ENCODE results near the gene PTRH1.

The PTRH1 gene

GRCh38 chr9:127755061-127756060 lies 39.9 kb upstream of the PTRH1 start:
- Histone ChIP-seq H3K14ac (ENCODE audit: low read length in 2 of 2) (no peak overlapping the region), H3K4me1 (ENCODE audit: control insufficient read depth, insufficient read depth, low read depth, low read length) (peaks cover 6% of the 10 kb centered on the region), H2AK5ac (ENCODE audit: low read length, severe bottlenecking) (no peak overlapping the region), H3K36me3 (ENCODE audit: control insufficient read depth in 1 of 2, insufficient read depth in 2 of 2, low read depth in 1 of 2, low read length in 2 of 2) (no peaks in the 10 kb centered on the region), H3K9me3 (ENCODE audit: control insufficient read depth, low read length) (no peaks in the 10 kb centered on the region), H3K4me3 (ENCODE audit: insufficient read depth in 1 of 2, low read depth in 1 of 2, low read length in 2 of 2) (no peak overlapping the region), H4K8ac (ENCODE audit: low read length) (no peak overlapping the region), H3K9ac (ENCODE audit: low read length) (no peak overlapping the region), H2BK120ac (ENCODE audit: low read depth, low read length) (no peak overlapping the region), H3K27me3 (ENCODE audit: control insufficient read depth in 1 of 2, insufficient read depth in 1 of 2, low read length in 2 of 2) (peaks cover 46 to 57% of the 10 kb centered on the region in 2 experiments), H2BK15ac (ENCODE audit: low read depth, poor library complexity, severe bottlenecking) (no peak overlapping the region), H3K27ac (ENCODE audit: low read length, poor library complexity, severe bottlenecking) (no peak overlapping the region), H3K4ac (ENCODE audit: low read depth in 1 of 2, low read length in 2 of 2) (no peak overlapping the region), H3K79me1 (replicated peaks; ENCODE audit: low read length, poor library complexity, severe bottlenecking) (no peaks in the 10 kb centered on the region), H3K18ac (ENCODE audit: low read depth in 1 of 2, low read length in 2 of 2) (no peak overlapping the region), H2AFZ (ENCODE audit: low read depth, low read length) (no peak overlapping the region), H3K4me2 (ENCODE audit: low read length, poor library complexity, severe bottlenecking) (no peak overlapping the region), H2BK5ac (ENCODE audit: low read depth, low read length, poor library complexity, severe bottlenecking) (no peak overlapping the region), H4K91ac (ENCODE audit: low read length) (no peak overlapping the region), H2BK12ac (ENCODE audit: low read length in 2 of 2) (no peak overlapping the region), H3K23ac (ENCODE audit: low read length in 2 of 2) (no peak overlapping the region)
- no peak for DNase-seq
- WGBS, result 16% methylated on average over 30 of the region's 61 CpGs

GRCh38 chr9:127754099-127755060 lies 38.9 kb upstream of the PTRH1 start:
- H3K18ac ChIP-seq (ENCODE audit: low read depth in 1 of 2, low read length in 2 of 2), result no peak overlapping the region
- H3K9ac ChIP-seq (ENCODE audit: low read length), result no peak overlapping the region
- no peak overlapping the region for H4K8ac ChIP-seq (ENCODE audit: low read length)
- H2AFZ ChIP-seq (ENCODE audit: low read depth, low read length), result no peak overlapping the region
- no peaks in the 10 kb centered on the region for H3K79me1 ChIP-seq (replicated peaks; ENCODE audit: low read length, poor library complexity, severe bottlenecking)
- no peak overlapping the region for H3K4ac ChIP-seq (ENCODE audit: low read depth in 1 of 2, low read length in 2 of 2)
- no peak overlapping the region for H2BK5ac ChIP-seq (ENCODE audit: low read depth, low read length, poor library complexity, severe bottlenecking)
- 11% methylated on average over 70 of the region's 86 CpGs for WGBS
- no peak overlapping the region for H2BK120ac ChIP-seq (ENCODE audit: low read depth, low read length)
- H3K23ac ChIP-seq (ENCODE audit: low read length in 2 of 2), result no peak overlapping the region
- H3K27me3 ChIP-seq (ENCODE audit: control insufficient read depth in 1 of 2, insufficient read depth in 1 of 2, low read length in 2 of 2), result peaks cover 46 to 57% of the 10 kb centered on the region in 2 experiments
- peaks cover 6% of the 10 kb centered on the region for H3K4me1 ChIP-seq (ENCODE audit: control insufficient read depth, insufficient read depth, low read depth, low read length)
- H2BK12ac ChIP-seq (ENCODE audit: low read length in 2 of 2), result no peak overlapping the region
- no peak overlapping the region for H2BK15ac ChIP-seq (ENCODE audit: low read depth, poor library complexity, severe bottlenecking)
- no peak overlapping the region for H3K27ac ChIP-seq (ENCODE audit: low read length, poor library complexity, severe bottlenecking)
- no peak overlapping the region for H4K91ac ChIP-seq (ENCODE audit: low read length)
- no peak for DNase-seq
- H3K9me3 ChIP-seq (ENCODE audit: control insufficient read depth, low read length), result no peaks in the 10 kb centered on the region
- H2AK5ac ChIP-seq (ENCODE audit: low read length, severe bottlenecking), result no peak overlapping the region
- H3K36me3 ChIP-seq (ENCODE audit: control insufficient read depth in 1 of 2, insufficient read depth in 2 of 2, low read depth in 1 of 2, low read length in 2 of 2), result peaks cover 0 to under 1% of the 10 kb centered on the region in 2 experiments
- H3K4me3 ChIP-seq (ENCODE audit: insufficient read depth in 1 of 2, low read depth in 1 of 2, low read length in 2 of 2), result no peak overlapping the region
- no peak overlapping the region for H3K14ac ChIP-seq (ENCODE audit: low read length in 2 of 2)
- H3K4me2 ChIP-seq (ENCODE audit: low read length, poor library complexity, severe bottlenecking), result no peak overlapping the region

GRCh38 chr9:127753622-127754021 lies 38.2 kb upstream of the PTRH1 start:
- no peak overlapping the region for H2BK120ac ChIP-seq (ENCODE audit: low read depth, low read length)
- H3K9me3 ChIP-seq (ENCODE audit: control insufficient read depth, low read length), result no peaks in the 10 kb centered on the region
- no peak overlapping the region for H3K4me2 ChIP-seq (ENCODE audit: low read length, poor library complexity, severe bottlenecking)
- peaks cover 46 to 54% of the 10 kb centered on the region in 2 experiments for H3K27me3 ChIP-seq (ENCODE audit: control insufficient read depth in 1 of 2, insufficient read depth in 1 of 2, low read length in 2 of 2)
- H3K4me1 ChIP-seq (ENCODE audit: control insufficient read depth, insufficient read depth, low read depth, low read length), result peaks cover 6% of the 10 kb centered on the region
- no peaks in the 10 kb centered on the region for H3K79me1 ChIP-seq (replicated peaks; ENCODE audit: low read length, poor library complexity, severe bottlenecking)
- H2BK5ac ChIP-seq (ENCODE audit: low read depth, low read length, poor library complexity, severe bottlenecking), result no peak overlapping the region
- WGBS, result 78% methylated on average over 7 of the region's 8 CpGs
- H3K23ac ChIP-seq (ENCODE audit: low read length in 2 of 2), result no peak overlapping the region
- H2BK12ac ChIP-seq (ENCODE audit: low read length in 2 of 2), result no peak overlapping the region
- no peak overlapping the region for H3K14ac ChIP-seq (ENCODE audit: low read length in 2 of 2)
- H4K8ac ChIP-seq (ENCODE audit: low read length), result no peak overlapping the region
- H2AFZ ChIP-seq (ENCODE audit: low read depth, low read length), result no peak overlapping the region
- no peak overlapping the region for H3K9ac ChIP-seq (ENCODE audit: low read length)
- H3K27ac ChIP-seq (ENCODE audit: low read length, poor library complexity, severe bottlenecking), result no peak overlapping the region
- H2AK5ac ChIP-seq (ENCODE audit: low read length, severe bottlenecking), result no peak overlapping the region
- no peak overlapping the region for H4K91ac ChIP-seq (ENCODE audit: low read length)
- no peak overlapping the region for H2BK15ac ChIP-seq (ENCODE audit: low read depth, poor library complexity, severe bottlenecking)
- no peak overlapping the region for H3K4me3 ChIP-seq (ENCODE audit: insufficient read depth in 1 of 2, low read depth in 1 of 2, low read length in 2 of 2)
- no peak for DNase-seq
- H3K36me3 ChIP-seq (ENCODE audit: control insufficient read depth in 1 of 2, insufficient read depth in 2 of 2, low read depth in 1 of 2, low read length in 2 of 2), result peaks cover 0 to 3% of the 10 kb centered on the region in 2 experiments
- no peak overlapping the region for H3K18ac ChIP-seq (ENCODE audit: low read depth in 1 of 2, low read length in 2 of 2)
- H3K4ac ChIP-seq (ENCODE audit: low read depth in 1 of 2, low read length in 2 of 2), result no peak overlapping the region

- H3K4me2 ChIP-seq (ENCODE audit: low read length, poor library complexity, severe bottlenecking), result no peak overlapping the region
- H3K23ac ChIP-seq (ENCODE audit: low read length in 2 of 2), result no peak overlapping the region
- 84% methylated on average over 8 of the region's 8 CpGs for WGBS
- H3K4me3 ChIP-seq (ENCODE audit: insufficient read depth in 1 of 2, low read depth in 1 of 2, low read length in 2 of 2), result no peak overlapping the region
- H3K79me1 ChIP-seq (replicated peaks; ENCODE audit: low read length, poor library complexity, severe bottlenecking), result no peaks in the 10 kb centered on the region
- no peak overlapping the region for H3K18ac ChIP-seq (ENCODE audit: low read depth in 1 of 2, low read length in 2 of 2)
- no peaks in the 10 kb centered on the region for H3K9me3 ChIP-seq (ENCODE audit: control insufficient read depth, low read length)
- H3K27me3 ChIP-seq (ENCODE audit: control insufficient read depth in 1 of 2, insufficient read depth in 1 of 2, low read length in 2 of 2), result peaks cover 49 to 56% of the 10 kb centered on the region in 2 experiments
- no peak overlapping the region for H2AK5ac ChIP-seq (ENCODE audit: low read length, severe bottlenecking)
- H3K14ac ChIP-seq (ENCODE audit: low read length in 2 of 2), result no peak overlapping the region
- peaks cover 6% of the 10 kb centered on the region for H3K4me1 ChIP-seq (ENCODE audit: control insufficient read depth, insufficient read depth, low read depth, low read length)
- no peak overlapping the region for H4K8ac ChIP-seq (ENCODE audit: low read length)
- H3K4ac ChIP-seq (ENCODE audit: low read depth in 1 of 2, low read length in 2 of 2), result no peak overlapping the region
- H2BK5ac ChIP-seq (ENCODE audit: low read depth, low read length, poor library complexity, severe bottlenecking), result no peak overlapping the region
- no peak overlapping the region for H2BK15ac ChIP-seq (ENCODE audit: low read depth, poor library complexity, severe bottlenecking)
- no peak overlapping the region for H3K27ac ChIP-seq (ENCODE audit: low read length, poor library complexity, severe bottlenecking)
- peaks cover 0 to 3% of the 10 kb centered on the region in 2 experiments for H3K36me3 ChIP-seq (ENCODE audit: control insufficient read depth in 1 of 2, insufficient read depth in 2 of 2, low read depth in 1 of 2, low read length in 2 of 2)
- no peak for DNase-seq
- H2BK120ac ChIP-seq (ENCODE audit: low read depth, low read length), result no peak overlapping the region
- H2AFZ ChIP-seq (ENCODE audit: low read depth, low read length), result no peak overlapping the region
- no peak overlapping the region for H2BK12ac ChIP-seq (ENCODE audit: low read length in 2 of 2)
- H3K9ac ChIP-seq (ENCODE audit: low read length), result no peak overlapping the region
- no peak overlapping the region for H4K91ac ChIP-seq (ENCODE audit: low read length)
These were observed 37.7 kb upstream of the PTRH1 start for GRCh38 chr9:127753148-127753547.

Data from mesenchymal stem cell (in vitro differentiated cells and primary cell).